Activated CD4-positive, CD25-positive, alpha-beta regulatory T cell treated with anti-CD3 and anti-CD28 coated beads, Interleukin-2, amount 50 U/mL, for 72 hours (primary cell): ENCODE measurements around the gene SRP68.

Source experiments
- DNase-seq: peaks from one replicate; pipeline ENCODE4 v3.0.0; 2021

Gene SRP68

GRCh38 chr17:76017481-76018339, 54.6 kb downstream of the SRP68 start:
- no peak for DNase-seq

- DNase-seq = no peak
Measured at GRCh38 chr17:76014925-76015261, 57.4 kb downstream of the SRP68 start.

- DNase-seq = peak; percentile 78
Measured at GRCh38 chr17:76014100-76014924, 58.0 kb downstream of the SRP68 start.

GRCh38 chr17:76013377-76013932, 58.9 kb downstream of the SRP68 start:
- DNase-seq = no peak

- DNase-seq = no peak
Measured at GRCh38 chr17:76011951-76012350, 60.4 kb downstream of the SRP68 start.

- no peak for DNase-seq
Measured at GRCh38 chr17:76009969-76010661, 62.2 kb downstream of the SRP68 start.

GRCh38 chr17:76009447-76009846, 62.9 kb downstream of the SRP68 start:
- no peak for DNase-seq

- no peak for DNase-seq
Measured at GRCh38 chr17:76008630-76009425, 63.5 kb downstream of the SRP68 start.

- no peak for DNase-seq
Measured at GRCh38 chr17:76008208-76008607, 64.1 kb downstream of the SRP68 start.

GRCh38 chr17:76007850-76008165, 64.5 kb downstream of the SRP68 start:
- DNase-seq = no peak

- no peak for DNase-seq
Measured at GRCh38 chr17:76007131-76007849, 65.0 kb downstream of the SRP68 start.

GRCh38 chr17:76005263-76006149, 66.8 kb downstream of the SRP68 start:
- peak; percentile 86 for DNase-seq

GRCh38 chr17:76004750-76005262, 67.5 kb downstream of the SRP68 start:
- DNase-seq = no peak

- DNase-seq = no peak
Measured at GRCh38 chr17:76003915-76004314, 68.4 kb downstream of the SRP68 start.

GRCh38 chr17:76002100-76002499, 70.2 kb downstream of the SRP68 start:
- no peak for DNase-seq

- no peak for DNase-seq
Measured at GRCh38 chr17:76000755-76001521, 71.4 kb downstream of the SRP68 start, which contains the start of gene CDK3. Gene CDK3, plus strand, starts transcription at chr17:76000855. Its CDS starts 571 bp downstream, at chr17:76001426.

- DNase-seq = peak; percentile 74
Measured at GRCh38 chr17:76000016-76000754, 72.1 kb downstream of the SRP68 start.

GRCh38 chr17:75998327-75998795, 74.0 kb downstream of the SRP68 start:
- DNase-seq = no peak
